ENCODE results near the gene TAB3. TPM values are rescaled to one million over a fixed set of nuclear protein-coding genes. Genes with fewer than 3 reads are reported as not detected.

The TAB3 gene
- total RNA-seq, 1 experiment from 2014 or later, result 28.4 TPM

DNA sequence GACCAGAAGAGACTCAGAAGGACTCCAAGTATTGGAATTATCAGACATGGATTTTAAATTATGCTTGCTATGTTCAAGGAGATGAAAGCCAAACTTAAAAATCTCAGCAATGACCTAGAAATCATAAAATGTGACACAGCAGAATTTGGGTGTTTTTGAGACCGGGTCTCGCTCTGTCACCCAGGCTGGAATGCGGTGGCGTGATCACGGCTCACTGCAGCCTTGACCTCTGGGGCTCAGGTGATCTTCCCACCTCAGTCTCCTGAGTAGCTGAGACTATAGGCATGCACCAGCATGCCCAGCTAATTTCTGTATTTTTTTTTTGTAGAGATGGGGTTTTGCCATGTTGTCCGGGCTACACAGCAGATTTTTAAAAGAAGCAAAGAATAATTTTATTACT is 12.7 kb downstream of the TAB3 start:
- Mint-ChIP-seq H3K4me1 (ENCODE audit: insufficient read depth, unreplicated experiment) (peaks cover 13% of the 10 kb centered on the region), H3K27ac (ENCODE audit: low read depth, unreplicated experiment) (peak overlapping the region; percentile 96), H3K9me3 (ENCODE audit: unreplicated experiment) (no peaks in the 10 kb centered on the region), H3K36me3 (ENCODE audit: insufficient read depth, unreplicated experiment) (no peaks in the 10 kb centered on the region), H3K4me3 (ENCODE audit: unreplicated experiment) (peak overlapping the region; percentile 57), H3K27me3 (ENCODE audit: insufficient read depth, unreplicated experiment) (peaks cover 13% of the 10 kb centered on the region)
- peak; percentile 58 for DNase-seq (ENCODE audit: unreplicated experiment)
- intact Hi-C loops (cut with micrococcal nuclease), result no loop called here
- ChIA-PET POLR2A (interaction anchor here (0.7 to 4.1 kb wide), 8 partner anchors 12 to 754 kb away, joined by 3 to 49 read pairs (median 4); partner anchors contain the start of gene TAB3), CTCF (interaction anchor here (0.8 kb wide), 1 partner anchor 11 kb away, joined by 3 read pairs; no protein-coding TSS in a partner anchor)
- TF ChIP-seq, protein P1, sequence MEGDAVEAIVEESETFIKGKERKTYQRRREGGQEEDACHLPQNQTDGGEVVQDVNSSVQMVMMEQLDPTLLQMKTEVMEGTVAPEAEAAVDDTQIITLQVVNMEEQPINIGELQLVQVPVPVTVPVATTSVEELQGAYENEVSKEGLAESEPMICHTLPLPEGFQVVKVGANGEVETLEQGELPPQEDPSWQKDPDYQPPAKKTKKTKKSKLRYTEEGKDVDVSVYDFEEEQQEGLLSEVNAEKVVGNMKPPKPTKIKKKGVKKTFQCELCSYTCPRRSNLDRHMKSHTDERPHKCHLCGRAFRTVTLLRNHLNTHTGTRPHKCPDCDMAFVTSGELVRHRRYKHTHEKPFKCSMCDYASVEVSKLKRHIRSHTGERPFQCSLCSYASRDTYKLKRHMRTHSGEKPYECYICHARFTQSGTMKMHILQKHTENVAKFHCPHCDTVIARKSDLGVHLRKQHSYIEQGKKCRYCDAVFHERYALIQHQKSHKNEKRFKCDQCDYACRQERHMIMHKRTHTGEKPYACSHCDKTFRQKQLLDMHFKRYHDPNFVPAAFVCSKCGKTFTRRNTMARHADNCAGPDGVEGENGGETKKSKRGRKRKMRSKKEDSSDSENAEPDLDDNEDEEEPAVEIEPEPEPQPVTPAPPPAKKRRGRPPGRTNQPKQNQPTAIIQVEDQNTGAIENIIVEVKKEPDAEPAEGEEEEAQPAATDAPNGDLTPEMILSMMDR (IDR thresholded peaks at IDR 0.05; ENCODE audit: unreplicated experiment), result no peak
- BruUV-seq (replicated peaks), result TSS peak; percentile 72

DNA sequence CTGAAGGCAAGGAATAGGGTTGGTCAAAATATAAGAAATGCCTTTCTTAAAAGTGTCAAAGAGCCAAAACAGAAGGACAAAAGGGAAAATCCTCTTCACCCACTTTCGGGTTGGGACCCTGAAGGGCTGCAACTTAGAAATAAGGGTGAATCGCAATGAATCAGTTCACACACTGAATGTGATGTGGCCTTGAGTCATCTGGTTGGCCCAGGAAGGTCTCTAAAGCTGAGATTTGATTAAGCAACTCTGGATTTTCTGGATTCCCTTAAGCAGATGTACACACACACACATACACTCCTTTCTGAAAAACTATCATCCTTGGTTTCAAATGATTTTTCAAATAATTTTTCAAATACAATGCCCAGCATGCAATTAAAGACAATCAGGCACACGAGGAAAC is 13.1 kb downstream of the TAB3 start:
- peak; percentile 88 for DNase-seq (ENCODE audit: unreplicated experiment)
- Mint-ChIP-seq H3K4me1 (ENCODE audit: insufficient read depth, unreplicated experiment) (peaks cover 13% of the 10 kb centered on the region), H3K27me3 (ENCODE audit: insufficient read depth, unreplicated experiment) (peaks cover 13% of the 10 kb centered on the region), H3K36me3 (ENCODE audit: insufficient read depth, unreplicated experiment) (no peaks in the 10 kb centered on the region), H3K4me3 (ENCODE audit: unreplicated experiment) (peak overlapping the region; percentile 57), H3K27ac (ENCODE audit: low read depth, unreplicated experiment) (peak overlapping the region; percentile 96), H3K9me3 (ENCODE audit: unreplicated experiment) (no peaks in the 10 kb centered on the region)
- TF ChIP-seq, protein P1 (IDR thresholded peaks at IDR 0.05; ENCODE audit: unreplicated experiment), result no peak
- POLR2A ChIA-PET, result interaction anchor here (0.7 to 4.1 kb wide), 8 partner anchors 9 to 82 kb away, joined by 3 to 49 read pairs (median 4); partner anchors contain the start of gene TAB3
- BruUV-seq (replicated peaks), result no TSS peak
- intact Hi-C loops (cut with micrococcal nuclease), result no loop called here
- CTCF ChIA-PET, result interaction anchor here (0.8 to 1.9 kb wide), 2 partner anchors 11 kb away, joined by 3 to 4 read pairs; no protein-coding TSS in a partner anchor

DNA sequence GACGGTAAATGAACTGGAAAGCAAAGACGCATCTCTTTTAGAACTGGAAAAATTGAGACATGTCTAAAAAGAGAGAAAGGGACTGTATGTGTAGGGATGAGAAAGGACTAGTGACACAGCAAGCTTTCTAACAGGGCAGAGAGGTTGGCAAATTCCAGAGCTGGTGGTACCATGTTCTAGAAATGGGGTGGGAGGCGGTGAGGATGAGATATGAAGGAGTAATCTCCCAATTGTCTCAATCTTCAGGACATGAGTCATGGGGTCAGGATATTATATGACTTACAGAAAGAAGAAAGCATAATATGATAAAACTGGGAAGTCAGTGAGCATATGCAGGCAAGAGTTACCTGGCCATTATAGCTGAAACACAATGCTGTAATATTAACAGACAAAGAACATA is 14.2 kb downstream of the TAB3 start:
- peak overlapping the region; percentile 28 for H3K27ac Mint-ChIP-seq (ENCODE audit: low read depth, unreplicated experiment)
- intact Hi-C loops (cut with micrococcal nuclease), result no loop called here
- ChIA-PET POLR2A (interaction anchor here (1.1 to 4.1 kb wide), 5 partner anchors 10 to 25 kb away, joined by 3 to 49 read pairs (median 6); partner anchors contain the start of gene TAB3), CTCF (interaction anchor here (0.5 to 1.9 kb wide), 3 partner anchors 9 to 160 kb away, joined by 3 to 5 read pairs (median 4); no protein-coding TSS in a partner anchor)
- no peaks in the 10 kb centered on the region for H3K9me3 Mint-ChIP-seq (ENCODE audit: unreplicated experiment)
- BruUV-seq (replicated peaks), result no TSS peak
- H3K4me3 Mint-ChIP-seq (ENCODE audit: unreplicated experiment), result no peak overlapping the region
- peaks cover under 1% of the 10 kb centered on the region for H3K36me3 Mint-ChIP-seq (ENCODE audit: insufficient read depth, unreplicated experiment)
- peak; percentile 28 for DNase-seq (ENCODE audit: unreplicated experiment)
- H3K27me3 Mint-ChIP-seq (ENCODE audit: insufficient read depth, unreplicated experiment), result peaks cover 13% of the 10 kb centered on the region
- peaks cover 13% of the 10 kb centered on the region for H3K4me1 Mint-ChIP-seq (ENCODE audit: insufficient read depth, unreplicated experiment)
- TF ChIP-seq, protein P1 (IDR thresholded peaks at IDR 0.05; ENCODE audit: unreplicated experiment), result no peak

DNA sequence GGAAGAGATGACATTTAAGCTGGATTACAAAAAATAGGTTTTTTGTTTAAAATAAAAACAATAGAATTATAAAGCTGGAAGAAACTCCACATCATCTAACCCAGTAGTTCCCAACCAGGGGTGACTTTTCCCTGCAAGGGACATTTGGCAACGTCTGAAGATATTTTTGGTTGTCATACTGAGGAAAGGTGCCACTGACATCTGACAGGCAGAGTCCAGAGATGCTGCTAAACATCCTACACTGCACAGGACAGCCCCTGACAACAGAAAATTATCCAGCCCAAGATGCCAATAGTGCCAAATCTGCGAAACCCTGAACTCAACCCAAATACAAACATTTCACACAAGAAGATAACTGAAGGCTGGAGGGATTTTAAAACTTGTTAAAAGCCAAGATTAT is 18.5 kb downstream of the TAB3 start:
- ChIA-PET CTCF (no interaction called here), POLR2A (interaction anchor here (1.3 kb wide), 1 partner anchor 8 kb away, joined by 3 read pairs; no protein-coding TSS in a partner anchor)
- intact Hi-C loops (cut with micrococcal nuclease), result no loop called here
- peaks cover 20% of the 10 kb centered on the region for H3K36me3 Mint-ChIP-seq (ENCODE audit: insufficient read depth, unreplicated experiment)
- BruUV-seq (replicated peaks), result no TSS peak
- no peak overlapping the region for H3K4me3 Mint-ChIP-seq (ENCODE audit: unreplicated experiment)
- no peak for DNase-seq (ENCODE audit: unreplicated experiment)
- H3K27me3 Mint-ChIP-seq (ENCODE audit: insufficient read depth, unreplicated experiment), result peaks cover 13% of the 10 kb centered on the region
- peaks cover 7% of the 10 kb centered on the region for H3K4me1 Mint-ChIP-seq (ENCODE audit: insufficient read depth, unreplicated experiment)
- H3K27ac Mint-ChIP-seq (ENCODE audit: low read depth, unreplicated experiment), result no peak overlapping the region
- TF ChIP-seq, protein P1 (IDR thresholded peaks at IDR 0.05; ENCODE audit: unreplicated experiment), result no peak
- no peaks in the 10 kb centered on the region for H3K9me3 Mint-ChIP-seq (ENCODE audit: unreplicated experiment)
